ENCODE data around the gene ZNF32.

- TF ChIP-seq EZH2phosphoT487 (conservative IDR thresholded peaks at IDR 0.05; ENCODE audit: low read length) (no peak), CTCF (IDR thresholded peaks at IDR 0.05; ENCODE audit: insufficient read depth, low read length, poor library complexity, severe bottlenecking) (no peak)
Observed at GRCh38 chr10:43688348-43688892, 39.7 kb upstream of the ZNF32 start.
